ENCODE data around the gene TBC1D22A. TPM values are rescaled to one million over a fixed set of nuclear protein-coding genes. Genes with fewer than 3 reads are reported as not detected.
A peak's percentile ranks its signal among the peaks of the same experiment; 100 is the strongest.

TBC1D22A gene
- total and polyA plus RNA-seq, 10 of the 15 experiments (the other 5 are each of a cell fraction or from before 2014, with no cell fraction given), result 0.63 to 44.7 (median 27.4) TPM

DNA sequence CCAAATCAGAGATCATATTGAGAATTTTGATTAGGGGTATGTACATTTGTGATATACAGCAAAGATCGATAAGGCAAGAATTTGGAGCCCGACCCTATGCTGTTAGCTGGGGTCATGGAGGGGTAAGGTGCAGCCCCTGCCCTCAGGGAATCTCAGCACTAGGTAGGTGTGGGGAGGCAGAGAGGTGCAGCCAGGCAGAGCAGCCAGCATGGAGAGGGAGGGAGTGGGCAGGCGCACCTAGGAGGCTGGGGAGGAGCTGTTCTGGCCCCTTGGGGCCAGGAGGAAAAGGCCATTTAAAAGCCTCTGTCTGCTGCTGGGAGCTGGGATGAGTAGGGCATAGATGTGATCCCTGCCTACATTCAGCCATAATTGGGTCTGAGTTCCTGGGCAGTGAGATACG, 293.0 kb downstream of the TBC1D22A start:
- ATAC-seq (no peak), FAIRE-seq (no peak), DNase-seq (ENCODE audit: low read depth, low spot score) (no peak)
- H3K4me1 ChIP-seq (ENCODE audit: control insufficient read depth, insufficient read depth, low read length), result peaks cover 21% of the 10 kb centered on the region
- no peaks in the 10 kb centered on the region; the same call in 2 of the 3 replicates for H3K9me3 ChIP-seq (replicated peaks; ENCODE audit: control insufficient read depth, insufficient read depth, low read length)
- BruUV-seq (replicated peaks), result no TSS peak
- in situ Hi-C loops (cut with MboI) (no loop called here), intact Hi-C loops (cut with micrococcal nuclease; ENCODE audit: unreplicated experiment) (no loop called here)
- H3K9ac ChIP-seq (ENCODE audit: control insufficient read depth, insufficient read depth, low read length), result no peak overlapping the region
- ChIA-PET CTCF (no interaction called here), RAD21 (ENCODE audit: unreplicated experiment) (no interaction called here), POLR2A (no interaction called here), SMC1A (ENCODE audit: uncharacterized antibody, unreplicated experiment) (no interaction called here)
- WGBS (ENCODE audit: insufficient coverage, insufficient replicate concordance, low lambda C conversion rate, missing lambda C conversion rate), result 97% methylated on average over 4 of the region's 4 CpGs
- H3K27me3 ChIP-seq (replicated peaks in 1 of 2; ENCODE audit: control insufficient read depth in 2 of 2, insufficient read depth in 2 of 2, low read length in 1 of 2), result no peaks in the 10 kb centered on the region
- H3K4me3 ChIP-seq, result no peak overlapping the region
- H3K4me2 ChIP-seq (ENCODE audit: control insufficient read depth, insufficient read depth), result no peak overlapping the region
- peaks cover 5 to 11% of the 10 kb centered on the region in 2 experiments; a peak in 3 of 4 replicates for H3K36me3 ChIP-seq (ENCODE audit: control insufficient read depth in 2 of 2, insufficient read depth in 2 of 2, low read length in 1 of 2)
- 0 out of 2 replicates have a peak, but pooled peaks have one; percentile 21 for TF ChIP-seq POLR2A (IDR thresholded peaks at IDR 0.05; ENCODE audit: low read depth, low read length)
- TF ChIP-seq, protein P1, sequence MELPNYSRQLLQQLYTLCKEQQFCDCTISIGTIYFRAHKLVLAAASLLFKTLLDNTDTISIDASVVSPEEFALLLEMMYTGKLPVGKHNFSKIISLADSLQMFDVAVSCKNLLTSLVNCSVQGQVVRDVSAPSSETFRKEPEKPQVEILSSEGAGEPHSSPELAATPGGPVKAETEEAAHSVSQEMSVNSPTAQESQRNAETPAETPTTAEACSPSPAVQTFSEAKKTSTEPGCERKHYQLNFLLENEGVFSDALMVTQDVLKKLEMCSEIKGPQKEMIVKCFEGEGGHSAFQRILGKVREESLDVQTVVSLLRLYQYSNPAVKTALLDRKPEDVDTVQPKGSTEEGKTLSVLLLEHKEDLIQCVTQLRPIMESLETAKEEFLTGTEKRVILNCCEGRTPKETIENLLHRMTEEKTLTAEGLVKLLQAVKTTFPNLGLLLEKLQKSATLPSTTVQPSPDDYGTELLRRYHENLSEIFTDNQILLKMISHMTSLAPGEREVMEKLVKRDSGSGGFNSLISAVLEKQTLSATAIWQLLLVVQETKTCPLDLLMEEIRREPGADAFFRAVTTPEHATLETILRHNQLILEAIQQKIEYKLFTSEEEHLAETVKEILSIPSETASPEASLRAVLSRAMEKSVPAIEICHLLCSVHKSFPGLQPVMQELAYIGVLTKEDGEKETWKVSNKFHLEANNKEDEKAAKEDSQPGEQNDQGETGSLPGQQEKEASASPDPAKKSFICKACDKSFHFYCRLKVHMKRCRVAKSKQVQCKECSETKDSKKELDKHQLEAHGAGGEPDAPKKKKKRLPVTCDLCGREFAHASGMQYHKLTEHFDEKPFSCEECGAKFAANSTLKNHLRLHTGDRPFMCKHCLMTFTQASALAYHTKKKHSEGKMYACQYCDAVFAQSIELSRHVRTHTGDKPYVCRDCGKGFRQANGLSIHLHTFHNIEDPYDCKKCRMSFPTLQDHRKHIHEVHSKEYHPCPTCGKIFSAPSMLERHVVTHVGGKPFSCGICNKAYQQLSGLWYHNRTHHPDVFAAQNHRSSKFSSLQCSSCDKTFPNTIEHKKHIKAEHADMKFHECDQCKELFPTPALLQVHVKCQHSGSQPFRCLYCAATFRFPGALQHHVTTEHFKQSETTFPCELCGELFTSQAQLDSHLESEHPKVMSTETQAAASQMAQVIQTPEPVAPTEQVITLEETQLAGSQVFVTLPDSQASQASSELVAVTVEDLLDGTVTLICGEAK (IDR thresholded peaks at IDR 0.05; ENCODE audit: borderline replicate concordance), result no peak
- TF ChIP-seq CEBPB (IDR thresholded peaks at IDR 0.05; ENCODE audit: borderline replicate concordance in 1 of 2, low read depth in 2 of 2, low read length in 2 of 2), result no peak
- no peak for TF ChIP-seq NRF1 (conservative IDR thresholded peaks at IDR 0.05; ENCODE audit: low read depth, low read length)
- TF ChIP-seq, protein P2, sequence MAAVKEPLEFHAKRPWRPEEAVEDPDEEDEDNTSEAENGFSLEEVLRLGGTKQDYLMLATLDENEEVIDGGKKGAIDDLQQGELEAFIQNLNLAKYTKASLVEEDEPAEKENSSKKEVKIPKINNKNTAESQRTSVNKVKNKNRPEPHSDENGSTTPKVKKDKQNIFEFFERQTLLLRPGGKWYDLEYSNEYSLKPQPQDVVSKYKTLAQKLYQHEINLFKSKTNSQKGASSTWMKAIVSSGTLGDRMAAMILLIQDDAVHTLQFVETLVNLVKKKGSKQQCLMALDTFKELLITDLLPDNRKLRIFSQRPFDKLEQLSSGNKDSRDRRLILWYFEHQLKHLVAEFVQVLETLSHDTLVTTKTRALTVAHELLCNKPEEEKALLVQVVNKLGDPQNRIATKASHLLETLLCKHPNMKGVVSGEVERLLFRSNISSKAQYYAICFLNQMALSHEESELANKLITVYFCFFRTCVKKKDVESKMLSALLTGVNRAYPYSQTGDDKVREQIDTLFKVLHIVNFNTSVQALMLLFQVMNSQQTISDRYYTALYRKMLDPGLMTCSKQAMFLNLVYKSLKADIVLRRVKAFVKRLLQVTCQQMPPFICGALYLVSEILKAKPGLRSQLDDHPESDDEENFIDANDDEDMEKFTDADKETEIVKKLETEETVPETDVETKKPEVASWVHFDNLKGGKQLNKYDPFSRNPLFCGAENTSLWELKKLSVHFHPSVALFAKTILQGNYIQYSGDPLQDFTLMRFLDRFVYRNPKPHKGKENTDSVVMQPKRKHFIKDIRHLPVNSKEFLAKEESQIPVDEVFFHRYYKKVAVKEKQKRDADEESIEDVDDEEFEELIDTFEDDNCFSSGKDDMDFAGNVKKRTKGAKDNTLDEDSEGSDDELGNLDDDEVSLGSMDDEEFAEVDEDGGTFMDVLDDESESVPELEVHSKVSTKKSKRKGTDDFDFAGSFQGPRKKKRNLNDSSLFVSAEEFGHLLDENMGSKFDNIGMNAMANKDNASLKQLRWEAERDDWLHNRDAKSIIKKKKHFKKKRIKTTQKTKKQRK (IDR thresholded peaks at IDR 0.05; ENCODE audit: low read depth, low read length), result no peak
- H4K20me1 ChIP-seq (ENCODE audit: control insufficient read depth, insufficient read depth), result no peaks in the 10 kb centered on the region
- H3K79me2 ChIP-seq (ENCODE audit: control insufficient read depth, insufficient read depth, low read length), result no peaks in the 10 kb centered on the region
- H2AFZ ChIP-seq (ENCODE audit: control insufficient read depth, low read depth, low read length), result no peak overlapping the region
- no peak overlapping the region for H3K27ac ChIP-seq (ENCODE audit: control insufficient read depth, insufficient read depth)

All from GM12878 (cell line).